Caco-2 (cell line): ENCODE data around the gene LIM2. TPM values are rescaled to one million over a fixed set of nuclear protein-coding genes. Genes with fewer than 3 reads are reported as not detected.
"Not testable (repeated sequence)": the region's sequence is repeated elsewhere in the genome, so short reads cannot be mapped to it uniquely, and the experiment has no call there.

Source experiments
- BruUV-seq: library from RNA; stranded (reverse); fragments of 400-500 nt; replicated peaks from 2 replicates; lab custom pipeline; 2021; lab: Mats Ljungman, UMichigan
- CTCF ChIA-PET: fragments of 300-600 bp; sonication (Branson Sonifier 250); formaldehyde crosslinking; loops from one replicate; lab custom pipeline; 2022; ENCODE audit warnings: antibody characterized with exemption; lab: Charles Lee
- POLR2A ChIA-PET: fragments of 300-600 bp; sonication (Branson Sonifier 250); formaldehyde crosslinking; loops from one replicate; lab custom pipeline; 2022; ENCODE audit warnings: antibody characterized with exemption; lab: Charles Lee
- DNase-seq, 2 experiments: peaks; one replicate each; pipeline versions ENCODE4 v3.0.0 to v3.0.0-alpha.2; 2020 to 2022
- H3K27me3 ChIP-seq: replicated peaks from 2 replicates; pipeline ENCODE4 v1.6.0; 2011; ENCODE audit warnings: low read length; ENCODE audit not compliant: control insufficient read depth, insufficient read depth
- H3K36me3 ChIP-seq: 2 replicates; pipeline ENCODE4 v1.5.1; 2011; ENCODE audit warnings: low read length; ENCODE audit not compliant: control insufficient read depth, insufficient read depth
- H3K4me1 ChIP-seq: fragments of 250-450 bp; sonication (Bioruptor Pico); 2 replicates; pipeline ENCODE4 v1.5.1; 2020; ENCODE audit warnings: mild to moderate bottlenecking
- H3K4me3 ChIP-seq: 2 replicates; pipeline ENCODE4 v1.5.1; 2011; ENCODE audit warnings: low read depth, mild to moderate bottlenecking, control low read depth, low read length
- H3K9me3 ChIP-seq: fragments of 250-450 bp; sonication (Bioruptor Pico); 2 replicates; pipeline ENCODE4 v1.5.1; 2020; ENCODE audit warnings: mild to moderate bottlenecking, moderate library complexity
- H3K27ac Mint-ChIP-seq: one replicate; pipeline ENCODE4 v1.8.0; 2022; ENCODE audit warnings: mixed read lengths; ENCODE audit not compliant: unreplicated experiment
- H3K27me3 Mint-ChIP-seq: one replicate; pipeline ENCODE4 v1.8.0; 2022; ENCODE audit warnings: mixed read lengths; ENCODE audit not compliant: insufficient read depth, unreplicated experiment
- H3K36me3 Mint-ChIP-seq: one replicate; pipeline ENCODE4 v1.8.0; 2022; ENCODE audit warnings: mild to moderate bottlenecking, mixed read lengths; ENCODE audit not compliant: insufficient read depth, unreplicated experiment
- H3K4me1 Mint-ChIP-seq: one replicate; pipeline ENCODE4 v1.8.0; 2022; ENCODE audit warnings: low read depth, mixed read lengths; ENCODE audit not compliant: unreplicated experiment
- H3K4me3 Mint-ChIP-seq: one replicate; pipeline ENCODE4 v1.8.0; 2022; ENCODE audit warnings: mild to moderate bottlenecking, moderate library complexity, mixed read lengths; ENCODE audit not compliant: unreplicated experiment
- H3K9me3 Mint-ChIP-seq: one replicate; pipeline ENCODE4 v1.8.0; 2022; ENCODE audit warnings: mixed read lengths; ENCODE audit not compliant: unreplicated experiment
- intact Hi-C: fragments of 100-400 bp; cut with micrococcal nuclease; formaldehyde crosslinking; loops from one replicate; pipeline ENCODE4 v1.10.0; 2022; ENCODE audit not compliant: unreplicated experiment
- total RNA-seq: library from RNA; stranded (reverse); gene quantifications from 2 replicates; pipeline ENCODE4 v1.2.3, GENCODE V29; 2022
- TF ChIP-seq, protein P1 (sequence below), 2 experiments: fragments of 200-600 bp in 1 of 2; IDR thresholded peaks; 1 replicate in 1 of 2; 2 replicates in 1 of 2; pipeline versions ENCODE4 v1.5.1 to v1.8.0; 2011 to 2022; ENCODE audit warnings: antibody characterized with exemption in 1 of 2, control low read depth in 1 of 2, inconsistent platforms in 1 of 2, low read depth in 1 of 2, low read length in 1 of 2, mild to moderate bottlenecking in 1 of 2, moderate library complexity in 1 of 2; ENCODE audit not compliant: insufficient read depth in 1 of 2, severe bottlenecking in 1 of 2, unreplicated experiment in 1 of 2

LIM2 gene
- total RNA-seq, 1 experiment from 2014 or later = not detected

- DNase-seq = no peak
- H3K27me3 ChIP-seq = no peaks in the 10 kb centered on the region
- ChIA-PET POLR2A (no interaction called here), CTCF (no interaction called here)
- H3K4me3 Mint-ChIP-seq = no peak overlapping the region
- H3K27ac Mint-ChIP-seq = no peak overlapping the region
- H3K4me3 ChIP-seq = no peak overlapping the region
- H3K36me3 ChIP-seq = no peaks in the 10 kb centered on the region
- H3K9me3 Mint-ChIP-seq = peaks cover 20% of the 10 kb centered on the region
- BruUV-seq = no TSS peak
- peaks cover 11% of the 10 kb centered on the region for H3K36me3 Mint-ChIP-seq
- H3K27me3 Mint-ChIP-seq = no peaks in the 10 kb centered on the region
- TF ChIP-seq, protein P1, sequence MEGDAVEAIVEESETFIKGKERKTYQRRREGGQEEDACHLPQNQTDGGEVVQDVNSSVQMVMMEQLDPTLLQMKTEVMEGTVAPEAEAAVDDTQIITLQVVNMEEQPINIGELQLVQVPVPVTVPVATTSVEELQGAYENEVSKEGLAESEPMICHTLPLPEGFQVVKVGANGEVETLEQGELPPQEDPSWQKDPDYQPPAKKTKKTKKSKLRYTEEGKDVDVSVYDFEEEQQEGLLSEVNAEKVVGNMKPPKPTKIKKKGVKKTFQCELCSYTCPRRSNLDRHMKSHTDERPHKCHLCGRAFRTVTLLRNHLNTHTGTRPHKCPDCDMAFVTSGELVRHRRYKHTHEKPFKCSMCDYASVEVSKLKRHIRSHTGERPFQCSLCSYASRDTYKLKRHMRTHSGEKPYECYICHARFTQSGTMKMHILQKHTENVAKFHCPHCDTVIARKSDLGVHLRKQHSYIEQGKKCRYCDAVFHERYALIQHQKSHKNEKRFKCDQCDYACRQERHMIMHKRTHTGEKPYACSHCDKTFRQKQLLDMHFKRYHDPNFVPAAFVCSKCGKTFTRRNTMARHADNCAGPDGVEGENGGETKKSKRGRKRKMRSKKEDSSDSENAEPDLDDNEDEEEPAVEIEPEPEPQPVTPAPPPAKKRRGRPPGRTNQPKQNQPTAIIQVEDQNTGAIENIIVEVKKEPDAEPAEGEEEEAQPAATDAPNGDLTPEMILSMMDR (IDR thresholded peaks at IDR 0.05; ENCODE audit: insufficient read depth in 1 of 2, low read depth in 1 of 2, low read length in 1 of 2, severe bottlenecking in 1 of 2, unreplicated experiment in 1 of 2) = peak; percentile 35 to 59
- H3K4me1 Mint-ChIP-seq = peaks cover 6% of the 10 kb centered on the region
- 0 out of 2 replicates have a peak, but pooled peaks cover 3% of the 10 kb centered on the region for H3K4me1 ChIP-seq
- intact Hi-C loops = no loop called here
- peaks cover 8% of the 10 kb centered on the region for H3K9me3 ChIP-seq
These were observed 10.4 kb upstream of the LIM2 start for GRCh38 chr19:51398096-51398704.

DNA sequence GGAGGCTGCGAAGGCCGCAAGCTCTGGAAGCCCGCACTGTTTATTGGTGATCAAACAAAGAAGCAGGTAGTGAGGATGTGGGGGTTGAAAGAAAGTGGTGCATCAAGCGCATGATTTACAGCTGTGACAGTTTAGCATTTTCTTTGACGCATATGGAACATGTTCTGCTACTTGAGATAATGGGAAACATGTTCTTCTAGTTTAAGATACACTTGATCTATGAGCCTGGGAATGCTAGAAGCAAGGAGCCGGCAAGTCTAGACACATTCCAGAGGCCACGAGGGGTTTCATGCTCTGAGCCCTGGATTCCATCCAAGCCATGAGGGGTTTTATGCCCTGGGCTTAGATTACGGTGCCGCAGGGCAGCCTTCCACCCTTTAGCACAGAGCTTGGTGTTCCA is 9.7 kb upstream of the LIM2 start:
- H3K4me3 Mint-ChIP-seq, BruUV-seq, H3K36me3 ChIP-seq, POLR2A ChIA-PET, DNase-seq, H3K27me3 ChIP-seq, H3K4me3 ChIP-seq, H3K27ac Mint-ChIP-seq, H3K4me1 Mint-ChIP-seq, CTCF ChIA-PET, intact Hi-C loops, H3K27me3 Mint-ChIP-seq, H3K4me1 ChIP-seq, H3K9me3 ChIP-seq: not testable (repeated sequence)
- H3K36me3 Mint-ChIP-seq = peaks cover 11% of the 10 kb centered on the region
- peaks cover 12% of the 10 kb centered on the region for H3K9me3 Mint-ChIP-seq

DNA sequence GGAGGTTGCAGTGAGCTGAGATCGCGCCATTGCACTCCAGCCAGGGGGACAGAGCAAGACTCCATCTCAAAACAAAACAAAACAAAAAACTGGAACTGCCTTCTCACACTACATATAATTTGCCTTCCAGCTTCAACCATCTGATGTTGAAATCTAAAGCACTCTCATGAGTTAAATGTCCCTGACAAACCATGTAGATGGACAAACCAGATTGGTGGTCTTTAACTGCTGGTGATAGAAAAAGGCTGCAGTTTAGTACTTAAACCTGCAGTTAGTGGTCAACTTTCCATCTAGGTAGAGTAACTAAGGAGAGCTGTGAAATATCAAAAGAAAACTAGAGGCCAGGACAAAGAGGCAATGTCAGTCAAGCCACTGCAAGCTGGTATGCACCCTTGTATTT is 8.4 kb upstream of the LIM2 start:
- Mint-ChIP-seq H3K4me3 (no peak overlapping the region), H3K4me1 (peaks cover 6% of the 10 kb centered on the region), H3K9me3 (no peaks in the 10 kb centered on the region), H3K36me3 (peaks cover 11% of the 10 kb centered on the region), H3K27me3 (no peaks in the 10 kb centered on the region), H3K27ac (no peak overlapping the region)
- BruUV-seq = no TSS peak
- TF ChIP-seq, protein P1 (IDR thresholded peaks at IDR 0.05; ENCODE audit: insufficient read depth in 1 of 2, low read depth in 1 of 2, low read length in 1 of 2, severe bottlenecking in 1 of 2, unreplicated experiment in 1 of 2) = no peak
- ChIA-PET POLR2A (interaction anchor here (1.9 to 2.6 kb wide), 2 partner anchors 28 to 57 kb away, joined by 7 to 22 read pairs; no protein-coding TSS in a partner anchor), CTCF (interaction anchor here (1.1 kb wide), 1 partner anchor 261 kb away, joined by 3 read pairs; no protein-coding TSS in a partner anchor)
- no peaks in the 10 kb centered on the region for H3K27me3 ChIP-seq
- no peaks in the 10 kb centered on the region for H3K36me3 ChIP-seq
- 0 out of 2 replicates have a peak, but pooled peaks cover 3% of the 10 kb centered on the region for H3K4me1 ChIP-seq
- intact Hi-C loops = no loop called here
- no peaks in the 10 kb centered on the region for H3K9me3 ChIP-seq
- DNase-seq = no peak
- H3K4me3 ChIP-seq = no peak overlapping the region
